A549 (cell line): ENCODE results near the gene CAMKMT. TPM values are rescaled to one million over a fixed set of nuclear protein-coding genes. Genes with fewer than 3 reads are reported as not detected.

Source experiments
- ATAC-seq, 2 experiments: fragments of 200-7000 bp in 1 of 2; fragments of >200 bp in 1 of 2; cut with Nextera tagmentation in 1 of 2; cut with Tn5 transposase in 1 of 2; 3 replicates each; pipeline versions ENCODE4 v1.8.0 to v1.9.1; 2018 to 2020; ENCODE audit warnings: mild to moderate bottlenecking in 1 of 2, moderate library complexity in 1 of 2
- CTCF ChIA-PET: fragments of 300-600 bp; sonication (Branson Sonifier 250); formaldehyde crosslinking; extraction: SDS; loops from one replicate; lab custom pipeline; 2021; ENCODE audit warnings: antibody characterized with exemption, inconsistent platforms; lab: Yijun Ruan, JAX
- POLR2A ChIA-PET: fragments of 350-600 bp; formaldehyde crosslinking; extraction: SDS; loops from one replicate; lab custom pipeline; 2021; ENCODE audit warnings: antibody characterized with exemption, inconsistent platforms; lab: Yijun Ruan, JAX
- DNase-seq, 2 experiments: peaks; one replicate each; pipeline versions ENCODE4 v3.0.0 to v3.0.0-alpha.2; 2011 to 2016; ENCODE audit warnings: low read depth in 1 of 2, low spot score in 1 of 2
- FAIRE-seq: peaks from 2 replicates; lab custom pipeline; 2011; peaks lifted over from hg19 to GRCh38; lab: Jason Lieb, UNC
- H3K27ac ChIP-seq, 2 experiments: fragments of >200 bp; sonication (Bioruptor Twin); formaldehyde crosslinking; 3 replicates each; pipeline ENCODE4 v1.5.1; 2016 to 2017
- H3K4me1 ChIP-seq: fragments of >200 bp; sonication (Bioruptor Twin); formaldehyde crosslinking; 3 replicates; pipeline ENCODE4 v1.6.1; 2016
- H3K4me2 ChIP-seq: fragments of >200 bp; sonication (Bioruptor Twin); formaldehyde crosslinking; 3 replicates; pipeline ENCODE4 v1.6.1; 2016
- H3K4me3 ChIP-seq: fragments of >200 bp; sonication (Bioruptor Twin); formaldehyde crosslinking; 3 replicates; pipeline ENCODE4 v1.5.1; 2016
- H3K9me3 ChIP-seq: fragments of >200 bp; sonication (Bioruptor Twin); formaldehyde crosslinking; 3 replicates; pipeline ENCODE4 v1.6.1; 2016
- BHLHE40 ChIP-seq: IDR thresholded peaks from 2 replicates; pipeline ENCODE4 v1.6.1; 2012; ENCODE audit warnings: low read depth, low read length, inconsistent platforms
- CEBPB ChIP-seq, 2 experiments: fragments of >200 bp in 1 of 2; sonication (Bioruptor Twin) in 1 of 2; formaldehyde crosslinking in 1 of 2; IDR thresholded peaks; 2 replicates each; pipeline ENCODE4 v1.6.1; 2012 to 2016
- CHD2 ChIP-seq: fragments of 150-350 bp; IDR thresholded peaks from 2 replicates; pipeline ENCODE4 v1.6.1; 2014; ENCODE audit warnings: low read length; ENCODE audit not compliant: partially characterized antibody
- CTCF ChIP-seq: fragments of >200 bp; sonication (Bioruptor Twin); formaldehyde crosslinking; IDR thresholded peaks from 3 replicates; pipeline ENCODE4 v1.5.1; 2016
- ELK1 ChIP-seq: fragments of 150-350 bp; IDR thresholded peaks from 2 replicates; pipeline ENCODE4 v1.6.1; 2014; ENCODE audit warnings: low read depth, mild to moderate bottlenecking, low read length
- EP300 ChIP-seq, 2 experiments: fragments of >200 bp; sonication (Bioruptor Twin); formaldehyde crosslinking; IDR thresholded peaks; 2 replicates in 1 of 2; 3 replicates in 1 of 2; pipeline ENCODE4 v1.6.1; 2016 to 2017
- ESRRA ChIP-seq: fragments of 150-350 bp; IDR thresholded peaks from 2 replicates; pipeline ENCODE4 v1.6.1; 2014; ENCODE audit warnings: mild to moderate bottlenecking, low read length, borderline replicate concordance
- FOSB ChIP-seq: fragments of 250-450 bp; sonication (Bioruptor Pico); IDR thresholded peaks from 2 replicates; pipeline ENCODE4 v1.5.0; 2020; ENCODE audit warnings: mild to moderate bottlenecking, moderate library complexity
- FOXS1 ChIP-seq: fragments of 250-450 bp; sonication (Bioruptor Pico); IDR thresholded peaks from 2 replicates; pipeline ENCODE4 v1.5.0; 2020; ENCODE audit warnings: mild to moderate bottlenecking, moderate library complexity
- HES2 ChIP-seq: fragments of >200 bp; sonication (Bioruptor Twin); formaldehyde crosslinking; IDR thresholded peaks from 2 replicates; pipeline ENCODE4 v1.6.1; 2016
- KDM5A ChIP-seq: fragments of 200-600 bp; sonication (generic); IDR thresholded peaks from 2 replicates; pipeline ENCODE4 v1.6.1; 2016; ENCODE audit warnings: antibody characterized with exemption, mild to moderate bottlenecking
- MAFK ChIP-seq: fragments of 450-650 bp; IDR thresholded peaks from 2 replicates; pipeline ENCODE4 v1.6.1; 2014; ENCODE audit not compliant: partially characterized antibody
- MYC ChIP-seq: IDR thresholded peaks from 2 replicates; pipeline ENCODE4 v1.6.1; 2012; ENCODE audit warnings: mild to moderate bottlenecking, inconsistent platforms, low read length, improper control_type of control experiment, borderline replicate concordance
- NFE2L2 ChIP-seq: fragments of 150-350 bp; conservative IDR thresholded peaks from 2 replicates; pipeline ENCODE4 v1.6.1; 2014; ENCODE audit warnings: low read length
- RAD21 ChIP-seq, 2 experiments: fragments of >200 bp in 1 of 2; sonication (Bioruptor Twin) in 1 of 2; formaldehyde crosslinking in 1 of 2; IDR thresholded peaks in 1 of 2; conservative IDR thresholded peaks in 1 of 2; 2 replicates in 1 of 2; 3 replicates in 1 of 2; pipeline ENCODE4 v1.6.1; 2012 to 2018; ENCODE audit warnings: inconsistent platforms in 1 of 2
- RCOR1 ChIP-seq: fragments of 150-350 bp; IDR thresholded peaks from 2 replicates; pipeline ENCODE4 v1.6.1; 2014; ENCODE audit warnings: antibody characterized with exemption, low read length, low read depth
- RFX5 ChIP-seq: fragments of 450-650 bp; IDR thresholded peaks from 2 replicates; pipeline ENCODE4 v1.7.1; 2014; ENCODE audit warnings: antibody characterized with exemption, mild to moderate bottlenecking, moderate library complexity
- SMC3 ChIP-seq: fragments of >200 bp; sonication (Bioruptor Twin); formaldehyde crosslinking; IDR thresholded peaks from 3 replicates; pipeline ENCODE4 v1.6.1; 2018; ENCODE audit warnings: inconsistent platforms
- SREBF2 ChIP-seq: fragments of 450-650 bp; IDR thresholded peaks from 2 replicates; pipeline ENCODE4 v1.6.1; 2014; ENCODE audit warnings: mild to moderate bottlenecking, moderate library complexity
- TP53 ChIP-seq: fragments of 250-450 bp; sonication (Bioruptor Pico); IDR thresholded peaks from 2 replicates; pipeline ENCODE4 v1.5.0; 2021; ENCODE audit warnings: mild to moderate bottlenecking, moderate library complexity
- ZC3H11A ChIP-seq: fragments of 450-650 bp; IDR thresholded peaks from 2 replicates; pipeline ENCODE4 v1.6.1; 2014; ENCODE audit warnings: antibody characterized with exemption, mild to moderate bottlenecking
- ZFP36 ChIP-seq: fragments of 450-650 bp; IDR thresholded peaks from 2 replicates; pipeline ENCODE4 v1.6.1; 2014; ENCODE audit warnings: borderline replicate concordance; ENCODE audit not compliant: partially characterized antibody
- ZSCAN20 ChIP-seq: fragments of 250-450 bp; sonication (Bioruptor Pico); IDR thresholded peaks from 2 replicates; pipeline ENCODE4 v1.8.0; 2022; ENCODE audit warnings: mild to moderate bottlenecking, moderate library complexity
- WGBS: methylation state at CpG from one replicate; pipeline ENCODE4 v1.1.6; 2017; ENCODE audit errors: missing lambda C conversion rate; 5-methylcytosine and 5-hydroxymethylcytosine counted together
- polyA plus RNA-seq, 4 experiments: library from polyadenylated mRNA; depleted of rRNA in 3 of 4; stranded (reverse); fragments of >200 nt; fragmentation: RNase III in 1 of 4; extraction: RNeasy Plus Mini Kit Qiagen cat#74134 plus additional on column Dnase treatment in 1 of 4; gene quantifications; 2 replicates in 3 of 4; 3 replicates in 1 of 4; pipeline ENCODE4 v1.2.3, GENCODE V29; 2011 to 2017

The CAMKMT gene
- polyA plus RNA-seq, 2 of the 4 experiments (the other 2 are of a cell fraction): 6.5 to 15.7 TPM

GRCh38 chr2:44628297-44628696 is 266.6 kb downstream of the CAMKMT start:
- CTCF ChIA-PET: no interaction called here
- DNase-seq (no peak), ATAC-seq (no peak), FAIRE-seq (no peak)
- Histone ChIP-seq H3K9me3 (peaks cover 9% of the 10 kb centered on the region; the same call in 2 of the 3 replicates), H3K4me2 (no peak overlapping the region), H3K4me3 (no peak overlapping the region), H3K4me1 (no peaks in the 10 kb centered on the region)
- WGBS: 96% methylated on average over 1 of the region's 1 CpG
- POLR2A ChIA-PET: no interaction called here
- no peak for TF ChIP-seq ELK1
- no peak for TF ChIP-seq TP53 (CRISPR knock-in tag)
- TF ChIP-seq SREBF2: no peak
- TF ChIP-seq SMC3: no peak
- no peak for TF ChIP-seq BHLHE40
- TF ChIP-seq, all 56 proteins: peak for 0
- H3K27ac ChIP-seq: no peak overlapping the region

GRCh38 chr2:44632931-44633689 is 271.4 kb downstream of the CAMKMT start:
- CTCF ChIA-PET: no interaction called here
- TF ChIP-seq CEBPB (IDR thresholded peaks at IDR 0.05) (no peak), RFX5 (no peak), FOXS1 (CRISPR knock-in tag) (no peak), ZC3H11A (no peak), HES2 (no peak), RCOR1 (no peak), EP300 (IDR thresholded peaks at IDR 0.05) (no peak), KDM5A (no peak), NFE2L2 (no peak), FOSB (CRISPR knock-in tag) (no peak), RAD21 (conservative IDR thresholded peaks at IDR 0.05 in 1 of 2, IDR thresholded peaks at IDR 0.05 in 1 of 2) (no peak), MYC (no peak), ZFP36 (no peak), MAFK (no peak), CTCF (no peak), SREBF2 (no peak), BHLHE40 (no peak)
- Histone ChIP-seq H3K4me1 (no peaks in the 10 kb centered on the region), H3K27ac (no peak overlapping the region), H3K4me3 (no peak overlapping the region), H3K9me3 (peaks cover 22% of the 10 kb centered on the region; the same call in 2 of the 3 replicates), H3K4me2 (no peak overlapping the region)
- POLR2A ChIA-PET: no interaction called here
- no peak for DNase-seq
- no peak for FAIRE-seq
- ATAC-seq: no peak
- WGBS: 49% methylated on average over 4 of the region's 4 CpGs

GRCh38 chr2:44635725-44636124 is 274.0 kb downstream of the CAMKMT start:
- no peak for TF ChIP-seq SMC3
- TF ChIP-seq ZFP36: no peak
- no peak for TF ChIP-seq CHD2
- no peak for TF ChIP-seq ESRRA
- no peak for TF ChIP-seq ZSCAN20
- FAIRE-seq (no peak), ATAC-seq (no peak), DNase-seq (no peak)
- H3K4me2 ChIP-seq: no peak overlapping the region
- ChIA-PET CTCF (interaction anchor here (0.9 kb wide), 1 partner anchor 592 kb away, joined by 3 read pairs; no protein-coding TSS in a partner anchor), POLR2A (no interaction called here)
- H3K27ac ChIP-seq: no peak overlapping the region
- no peaks in the 10 kb centered on the region for H3K4me1 ChIP-seq
- 67% methylated on average over 2 of the region's 2 CpGs for WGBS
- no peak overlapping the region for H3K4me3 ChIP-seq
- peaks cover 22% of the 10 kb centered on the region; the same call in 2 of the 3 replicates for H3K9me3 ChIP-seq
